Measurements from ENCODE around the gene SLC9A8. TPM values are rescaled to one million over a fixed set of nuclear protein-coding genes. Genes with fewer than 3 reads are reported as not detected.
A peak's percentile ranks its signal among the peaks of the same experiment; 100 is the strongest.

Gene SLC9A8
- total RNA-seq, 4 donors from 2014 or later: 4.8 to 8.1 (median 7.0) TPM

DNA sequence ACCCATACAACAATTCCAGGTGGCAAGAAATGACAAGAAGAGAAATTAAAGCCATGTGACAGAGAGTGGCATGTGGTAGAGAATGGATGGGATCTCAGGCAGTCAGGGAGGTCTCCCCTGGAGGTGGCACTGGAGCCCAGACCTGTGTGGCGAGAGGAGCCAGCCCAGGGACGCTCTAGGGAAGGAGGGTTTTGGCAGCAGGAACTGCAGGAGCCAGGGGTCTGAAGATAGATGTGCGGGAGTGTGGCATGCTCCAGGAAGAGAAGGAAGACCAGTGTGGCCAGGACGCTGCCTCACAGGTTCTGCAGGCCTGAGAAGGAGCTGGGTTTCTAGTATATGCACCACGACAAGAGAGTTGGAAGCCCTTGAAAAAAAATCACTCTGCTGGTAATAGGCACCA lies 57.6 kb downstream of the SLC9A8 start:
- intact Hi-C loops (cut with DNase I; ENCODE audit: low total_unique reads): no loop called here
- 89 to 93% methylated on average over 5 of the region's 5 CpGs for WGBS, 2 donors
- no peak overlapping the region for H3K4me3 ChIP-seq (ENCODE audit: low read depth, poor library complexity, severe bottlenecking)
- TF ChIP-seq POLR2A (IDR thresholded peaks at IDR 0.05) (no peak), CTCF (IDR thresholded peaks at IDR 0.05) (no peak)
- peak in 1 of 2 donors; percentile 53 for DNase-seq (ENCODE audit: low spot score in 2 of 2)

- H3K4me3 ChIP-seq (ENCODE audit: low read depth, poor library complexity, severe bottlenecking): no peak overlapping the region
- peak in 1 of 2 donors; percentile 66 for DNase-seq (ENCODE audit: low spot score in 2 of 2)
- TF ChIP-seq CTCF (IDR thresholded peaks at IDR 0.05) (no peak), POLR2A (IDR thresholded peaks at IDR 0.05) (no peak)
- 96% methylated on average over 6 of the region's 6 CpGs for WGBS, 2 donors
- intact Hi-C loops (cut with DNase I; ENCODE audit: low total_unique reads): no loop called here
Measured at GRCh38 chr20:49871391-49871948, 58.8 kb downstream of the SLC9A8 start.

DNA sequence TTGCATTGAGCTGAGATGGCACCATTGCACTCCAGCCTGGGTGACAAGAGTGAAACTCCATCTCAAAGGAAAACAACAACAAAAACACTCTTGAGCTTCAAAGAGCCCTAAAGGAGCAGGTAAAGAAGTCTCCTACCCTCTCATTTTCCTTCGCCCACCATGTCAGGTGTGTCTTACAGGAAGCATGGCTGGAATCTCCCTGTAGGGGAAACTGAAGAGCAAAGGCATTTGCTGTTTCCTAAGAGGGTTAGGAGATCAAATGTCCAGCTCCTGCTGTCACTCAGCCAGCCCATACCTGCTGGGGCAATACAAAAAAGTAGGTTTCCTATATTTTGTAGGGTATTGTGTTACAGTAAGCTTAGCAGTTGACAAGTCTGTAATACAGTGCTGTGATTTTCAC lies 59.4 kb downstream of the SLC9A8 start:
- WGBS, 2 donors: 100% methylated on average over 1 of the region's 1 CpG
- DNase-seq (ENCODE audit: low spot score in 2 of 2): peak in 1 of 2 donors; percentile 7
- no peak overlapping the region for H3K4me3 ChIP-seq (ENCODE audit: low read depth, poor library complexity, severe bottlenecking)
- TF ChIP-seq POLR2A (IDR thresholded peaks at IDR 0.05): no peak
- TF ChIP-seq CTCF (IDR thresholded peaks at IDR 0.05): no peak
- intact Hi-C loops (cut with DNase I; ENCODE audit: low total_unique reads): no loop called here

- peak in 1 of 2 donors; percentile 72 for DNase-seq (ENCODE audit: low spot score in 2 of 2)
- H3K4me3 ChIP-seq (ENCODE audit: low read depth, poor library complexity, severe bottlenecking): no peak overlapping the region
- TF ChIP-seq CTCF (IDR thresholded peaks at IDR 0.05): no peak
- TF ChIP-seq POLR2A (IDR thresholded peaks at IDR 0.05): no peak
- intact Hi-C loops (cut with DNase I; ENCODE audit: low total_unique reads): no loop called here
- 96 to 98% methylated on average over 6 of the region's 6 CpGs for WGBS, 2 donors
Measured at GRCh38 chr20:49874696-49875095, 62.1 kb downstream of the SLC9A8 start.

DNA sequence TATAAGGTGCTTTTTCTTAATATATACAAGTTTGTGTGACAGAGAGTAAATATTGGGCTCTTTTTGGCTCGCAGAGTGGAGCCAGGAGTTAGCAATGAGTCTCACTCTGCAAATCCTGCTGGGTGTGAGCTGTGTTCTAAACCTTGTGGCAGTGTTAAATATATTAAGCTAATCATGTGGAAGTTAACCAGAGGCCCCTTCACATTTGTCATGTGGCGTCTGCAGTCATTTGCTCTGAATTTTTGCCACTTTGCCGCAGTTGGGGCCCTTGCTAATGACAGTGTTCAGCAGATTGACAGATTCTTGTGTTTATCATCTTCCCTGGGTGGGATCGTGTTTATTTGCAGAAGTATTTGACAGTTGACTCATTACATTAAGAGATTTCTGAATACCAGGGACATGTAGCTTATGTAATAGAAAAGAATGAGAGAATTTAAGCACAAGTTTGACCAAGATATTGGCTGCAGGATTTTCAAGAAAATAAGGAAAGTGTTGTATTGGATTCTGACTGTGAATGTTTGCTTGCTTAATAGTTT lies 64.8 kb downstream of the SLC9A8 start:
- 63 to 64% methylated on average over 4 of the region's 4 CpGs for WGBS, 2 donors
- DNase-seq (ENCODE audit: low spot score in 2 of 2): peak in 1 of 2 donors; percentile 50
- TF ChIP-seq CTCF (IDR thresholded peaks at IDR 0.05): no peak
- no peak overlapping the region for H3K4me3 ChIP-seq (ENCODE audit: low read depth, poor library complexity, severe bottlenecking)
- intact Hi-C loops (cut with DNase I; ENCODE audit: low total_unique reads): no loop called here

DNA sequence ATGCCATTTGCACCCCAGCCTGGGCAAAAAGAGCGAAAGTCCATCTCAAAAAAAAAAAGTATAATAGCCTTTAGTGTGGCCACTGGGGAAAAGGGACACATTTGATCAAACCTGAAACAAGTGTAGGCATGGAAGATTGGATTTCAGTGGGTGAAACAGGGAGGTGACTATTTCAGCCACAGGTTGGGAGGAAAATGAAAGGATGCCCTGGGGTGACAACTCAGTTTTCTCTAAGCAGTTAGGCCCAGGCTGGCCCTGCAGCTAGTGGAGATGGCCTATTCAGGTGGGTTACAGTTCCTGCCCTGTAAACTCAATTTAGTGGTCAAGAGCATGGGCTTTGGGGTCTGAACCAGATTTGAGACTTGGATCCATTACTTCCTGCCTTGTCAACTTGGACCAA lies 66.3 kb downstream of the SLC9A8 start:
- no peak for TF ChIP-seq CTCF (IDR thresholded peaks at IDR 0.05)
- TF ChIP-seq POLR2A (IDR thresholded peaks at IDR 0.05): no peak
- WGBS, 2 donors: 96% methylated on average over 1 of the region's 1 CpG

More for the DNA sequence above, 66.3 kb downstream of the SLC9A8 start:
- DNase-seq (ENCODE audit: low spot score in 2 of 2): peak in 1 of 2 donors; percentile 52
- intact Hi-C loops (cut with DNase I; ENCODE audit: low total_unique reads): no loop called here
- no peak overlapping the region for H3K4me3 ChIP-seq (ENCODE audit: low read depth, poor library complexity, severe bottlenecking)
